Measurements from ENCODE around the gene ZRSR2. TPM values are rescaled to one million over a fixed set of nuclear protein-coding genes. Genes with fewer than 3 reads are reported as not detected.

The ZRSR2 gene
- total and polyA plus RNA-seq, 10 of the 15 experiments (the other 5 are each of a cell fraction or from before 2014, with no cell fraction given) = 8.8 to 34.1 (median 15.6) TPM

DNA sequence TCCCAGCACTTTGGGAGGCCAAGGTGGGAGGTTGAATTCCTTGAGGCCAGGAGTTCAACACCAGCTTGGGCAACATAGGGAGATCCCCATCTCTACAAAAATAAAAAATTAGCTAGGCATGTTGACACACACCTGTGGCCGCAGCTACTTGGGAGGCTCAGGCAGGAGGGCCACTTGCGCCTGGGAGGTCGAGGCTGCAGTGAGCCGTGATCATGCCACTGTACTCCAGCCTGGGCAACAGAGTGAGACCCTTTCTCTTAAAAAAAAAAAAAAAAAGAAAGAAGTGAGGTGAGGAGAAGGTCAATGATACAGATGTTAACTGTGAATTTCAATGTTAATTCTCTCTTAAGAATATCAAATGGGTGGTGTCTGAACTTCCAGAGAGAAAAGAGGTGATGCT, 79.4 kb downstream of the ZRSR2 start (continued):
- TF ChIP-seq, protein P1, sequence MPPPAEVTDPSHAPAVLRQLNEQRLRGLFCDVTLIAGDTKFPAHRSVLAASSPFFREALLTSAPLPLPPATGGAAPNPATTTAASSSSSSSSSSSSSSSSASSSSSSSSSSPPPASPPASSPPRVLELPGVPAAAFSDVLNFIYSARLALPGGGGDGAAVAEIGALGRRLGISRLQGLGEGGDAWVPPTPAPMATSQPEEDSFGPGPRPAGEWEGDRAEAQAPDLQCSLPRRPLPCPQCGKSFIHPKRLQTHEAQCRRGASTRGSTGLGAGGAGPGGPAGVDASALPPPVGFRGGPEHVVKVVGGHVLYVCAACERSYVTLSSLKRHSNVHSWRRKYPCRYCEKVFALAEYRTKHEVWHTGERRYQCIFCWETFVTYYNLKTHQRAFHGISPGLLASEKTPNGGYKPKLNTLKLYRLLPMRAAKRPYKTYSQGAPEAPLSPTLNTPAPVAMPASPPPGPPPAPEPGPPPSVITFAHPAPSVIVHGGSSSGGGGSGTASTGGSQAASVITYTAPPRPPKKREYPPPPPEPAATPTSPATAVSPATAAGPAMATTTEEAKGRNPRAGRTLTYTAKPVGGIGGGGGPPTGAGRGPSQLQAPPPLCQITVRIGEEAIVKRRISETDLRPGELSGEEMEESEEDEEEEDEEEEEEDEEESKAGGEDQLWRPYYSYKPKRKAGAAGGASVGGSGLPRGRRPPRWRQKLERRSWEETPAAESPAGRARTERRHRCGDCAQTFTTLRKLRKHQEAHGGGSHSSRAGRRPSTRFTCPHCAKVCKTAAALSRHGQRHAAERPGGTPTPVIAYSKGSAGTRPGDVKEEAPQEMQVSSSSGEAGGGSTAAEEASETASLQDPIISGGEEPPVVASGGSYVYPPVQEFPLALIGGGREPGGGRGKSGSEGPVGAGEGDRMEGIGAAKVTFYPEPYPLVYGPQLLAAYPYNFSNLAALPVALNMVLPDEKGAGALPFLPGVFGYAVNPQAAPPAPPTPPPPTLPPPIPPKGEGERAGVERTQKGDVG (CRISPR knock-in tag; IDR thresholded peaks at IDR 0.05) = no peak
- TF ChIP-seq RAD51 (IDR thresholded peaks at IDR 0.05) (no peak), BMI1 (IDR thresholded peaks at IDR 0.05; ENCODE audit: borderline replicate concordance) (no peak)

DNA sequence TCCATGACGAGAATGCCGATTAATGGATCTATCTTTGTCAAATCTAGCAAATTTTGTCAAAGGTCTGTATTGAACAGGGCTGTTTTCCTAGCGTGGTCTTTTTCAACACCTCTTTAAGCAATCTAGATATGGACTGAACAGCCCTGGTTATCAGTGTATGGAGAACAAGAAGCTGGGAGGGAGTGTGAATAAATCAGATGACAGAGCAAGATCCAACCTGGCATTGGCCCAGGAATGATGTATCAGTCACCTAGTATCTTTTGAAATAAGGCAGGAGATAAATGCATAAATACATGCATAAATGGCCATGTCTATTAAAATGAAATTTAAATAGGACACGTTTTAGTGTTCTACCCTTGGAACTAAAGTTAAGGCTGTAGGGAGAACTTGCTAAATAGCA, 80.0 kb downstream of the ZRSR2 start:
- Histone ChIP-seq H2AFZ (ENCODE audit: control insufficient read depth, low read depth, low read length) (no peak overlapping the region), H3K27me3 (replicated peaks in 1 of 2; ENCODE audit: control insufficient read depth in 2 of 2, insufficient read depth in 2 of 2, low read length in 1 of 2) (no peaks in the 10 kb centered on the region; a peak in 1 of 4 replicates), H3K4me3 (no peak overlapping the region), H3K9ac (ENCODE audit: control insufficient read depth, insufficient read depth, low read length) (no peak overlapping the region), H3K36me3 (ENCODE audit: control insufficient read depth in 2 of 2, insufficient read depth in 2 of 2, low read length in 1 of 2) (no peaks in the 10 kb centered on the region), H3K79me2 (ENCODE audit: control insufficient read depth, insufficient read depth, low read length) (no peaks in the 10 kb centered on the region), H3K4me1 (ENCODE audit: control insufficient read depth, insufficient read depth, low read length) (no peaks in the 10 kb centered on the region), H3K27ac (ENCODE audit: control insufficient read depth, insufficient read depth) (no peak overlapping the region), H3K4me2 (ENCODE audit: control insufficient read depth, insufficient read depth) (no peak overlapping the region), H3K9me3 (replicated peaks; ENCODE audit: control insufficient read depth, insufficient read depth, low read length) (no peaks in the 10 kb centered on the region), H4K20me1 (ENCODE audit: control insufficient read depth, insufficient read depth) (no peaks in the 10 kb centered on the region)
- WGBS (ENCODE audit: insufficient coverage, insufficient replicate concordance, low lambda C conversion rate, missing lambda C conversion rate) = 44% methylated on average over 4 of the region's 4 CpGs
- DNase-seq (ENCODE audit: low read depth, low spot score) (no peak), FAIRE-seq (no peak), ATAC-seq (no peak)
- TF ChIP-seq, protein P2, sequence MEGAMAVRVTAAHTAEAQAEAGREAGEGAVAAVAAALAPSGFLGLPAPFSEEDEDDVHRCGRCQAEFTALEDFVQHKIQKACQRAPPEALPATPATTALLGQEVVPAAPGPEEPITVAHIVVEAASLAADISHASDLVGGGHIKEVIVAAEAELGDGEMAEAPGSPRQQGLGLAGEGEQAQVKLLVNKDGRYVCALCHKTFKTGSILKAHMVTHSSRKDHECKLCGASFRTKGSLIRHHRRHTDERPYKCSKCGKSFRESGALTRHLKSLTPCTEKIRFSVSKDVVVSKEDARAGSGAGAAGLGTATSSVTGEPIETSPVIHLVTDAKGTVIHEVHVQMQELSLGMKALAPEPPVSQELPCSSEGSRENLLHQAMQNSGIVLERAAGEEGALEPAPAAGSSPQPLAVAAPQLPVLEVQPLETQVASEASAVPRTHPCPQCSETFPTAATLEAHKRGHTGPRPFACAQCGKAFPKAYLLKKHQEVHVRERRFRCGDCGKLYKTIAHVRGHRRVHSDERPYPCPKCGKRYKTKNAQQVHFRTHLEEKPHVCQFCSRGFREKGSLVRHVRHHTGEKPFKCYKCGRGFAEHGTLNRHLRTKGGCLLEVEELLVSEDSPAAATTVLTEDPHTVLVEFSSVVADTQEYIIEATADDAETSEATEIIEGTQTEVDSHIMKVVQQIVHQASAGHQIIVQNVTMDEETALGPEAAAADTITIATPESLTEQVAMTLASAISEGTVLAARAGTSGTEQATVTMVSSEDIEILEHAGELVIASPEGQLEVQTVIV (IDR thresholded peaks at IDR 0.05; ENCODE audit: borderline replicate concordance, partially characterized antibody) = no peak
- ChIA-PET SMC1A (ENCODE audit: uncharacterized antibody, unreplicated experiment) (interaction anchor here (0.9 to 1.3 kb wide), 2 partner anchors 16 to 240 kb away, joined by 3 to 5 read pairs; no protein-coding TSS in a partner anchor), POLR2A (no interaction called here), CTCF (no interaction called here), RAD21 (ENCODE audit: unreplicated experiment) (no interaction called here)
- intact Hi-C loops (cut with micrococcal nuclease; ENCODE audit: unreplicated experiment) (no loop called here), in situ Hi-C loops (cut with MboI) (no loop called here)
- no TSS peak for BruUV-seq (replicated peaks)

Other genes with a start within 250 kb of the ZRSR2 start
- gene ACE2, start 189.5 kb upstream of the ZRSR2 start, total RNA-seq (2014; rRNA removed) = not detected in 2 replicates
- not detected in 2 replicates for gene ACE2, start 189.5 kb upstream of the ZRSR2 start, total RNA-seq (2014; rRNA removed; fragmentation: Illumina TruSeq; extraction: Trizol)
- gene ACE2, start 189.5 kb upstream of the ZRSR2 start, total RNA-seq (2021) = not detected in 2 replicates
- gene ACE2, start 189.5 kb upstream of the ZRSR2 start, polyA plus RNA-seq (2011; rRNA removed) = not detected in 2 replicates
- not detected in 2 replicates for gene ACE2, start 189.5 kb upstream of the ZRSR2 start, polyA plus RNA-seq (2014; fragmentation: Illumina TruSeq; extraction: Trizol)
- gene ACE2, start 189.5 kb upstream of the ZRSR2 start, polyA plus RNA-seq (2014; fragmentation: Nextera tagmentation; extraction: Ambion mirVana) = under 1 TPM in 1 of 2 experiments, not detected in 1; 0.04 TPM
- gene ACE2, start 189.5 kb upstream of the ZRSR2 start, polyA plus RNA-seq (2014; rRNA removed) = not detected in 2 replicates
- gene ACE2, start 189.5 kb upstream of the ZRSR2 start, polyA plus RNA-seq (2016; fragmentation: Nextera tagmentation; extraction: Ambion mirVana) = not detected
- 0.11 and 0.23 TPM in 2 replicates for gene CLTRN, start 125.7 kb upstream of the ZRSR2 start, total RNA-seq (2014; rRNA removed)
- 0.13 and 0.14 TPM in 2 replicates for gene CLTRN, start 125.7 kb upstream of the ZRSR2 start, total RNA-seq (2014; rRNA removed; fragmentation: Illumina TruSeq; extraction: Trizol)
- gene CLTRN, start 125.7 kb upstream of the ZRSR2 start, total RNA-seq (2021) = 0.38 TPM in 1 of 2 replicates, not detected in the other
- 0.75 and 1.3 TPM in 2 replicates for gene CLTRN, start 125.7 kb upstream of the ZRSR2 start, polyA plus RNA-seq (2011; rRNA removed)
- gene CLTRN, start 125.7 kb upstream of the ZRSR2 start, polyA plus RNA-seq (2014; fragmentation: Illumina TruSeq; extraction: Trizol) = 0.28 and 0.41 TPM in 2 replicates
- under 1 TPM; 0.27 to 0.45 TPM for gene CLTRN, start 125.7 kb upstream of the ZRSR2 start, polyA plus RNA-seq (2014; fragmentation: Nextera tagmentation; extraction: Ambion mirVana)
- 0.22 TPM in 1 of 2 replicates, not detected in the other for gene CLTRN, start 125.7 kb upstream of the ZRSR2 start, polyA plus RNA-seq (2014; rRNA removed)
- under 1 TPM in 1 of 2 experiments, not detected in 1; 0.21 TPM for gene CLTRN, start 125.7 kb upstream of the ZRSR2 start, polyA plus RNA-seq (2016; fragmentation: Nextera tagmentation; extraction: Ambion mirVana)
- gene CA5B, start 52.2 kb upstream of the ZRSR2 start, total RNA-seq (2014; rRNA removed) = 2.7 and 2.9 TPM in 2 replicates
- 3.5 and 5.9 TPM in 2 replicates for gene CA5B, start 52.2 kb upstream of the ZRSR2 start, total RNA-seq (2014; rRNA removed; fragmentation: Illumina TruSeq; extraction: Trizol)
- 4.2 and 6.0 TPM in 2 replicates for gene CA5B, start 52.2 kb upstream of the ZRSR2 start, total RNA-seq (2021)
- 5.4 and 6.0 TPM in 2 replicates for gene CA5B, start 52.2 kb upstream of the ZRSR2 start, polyA plus RNA-seq (2011; rRNA removed)
- gene CA5B, start 52.2 kb upstream of the ZRSR2 start, polyA plus RNA-seq (2014; fragmentation: Illumina TruSeq; extraction: Trizol) = 3.9 and 5.2 TPM in 2 replicates
- gene CA5B, start 52.2 kb upstream of the ZRSR2 start, polyA plus RNA-seq (2014; fragmentation: Nextera tagmentation; extraction: Ambion mirVana) = 1 to 10 TPM; 1.2 to 2.5 TPM
- 2.6 and 4.2 TPM in 2 replicates for gene CA5B, start 52.2 kb upstream of the ZRSR2 start, polyA plus RNA-seq (2014; rRNA removed)
- 1 to 10 TPM; 2.3 to 2.8 TPM for gene CA5B, start 52.2 kb upstream of the ZRSR2 start, polyA plus RNA-seq (2016; fragmentation: Nextera tagmentation; extraction: Ambion mirVana)
- gene AP1S2, start 64.3 kb downstream of the ZRSR2 start, total RNA-seq (2014; rRNA removed) = 48.0 and 60.5 TPM in 2 replicates
- 58.6 TPM in 2 replicates for gene AP1S2, start 64.3 kb downstream of the ZRSR2 start, total RNA-seq (2014; rRNA removed; fragmentation: Illumina TruSeq; extraction: Trizol)
- 41.7 and 43.8 TPM in 2 replicates for gene AP1S2, start 64.3 kb downstream of the ZRSR2 start, total RNA-seq (2021)
- 105 and 171 TPM in 2 replicates for gene AP1S2, start 64.3 kb downstream of the ZRSR2 start, polyA plus RNA-seq (2011; rRNA removed)
- 58.0 and 75.1 TPM in 2 replicates for gene AP1S2, start 64.3 kb downstream of the ZRSR2 start, polyA plus RNA-seq (2014; fragmentation: Illumina TruSeq; extraction: Trizol)
- 10 to 100 TPM; 25.6 to 36.6 TPM for gene AP1S2, start 64.3 kb downstream of the ZRSR2 start, polyA plus RNA-seq (2014; fragmentation: Nextera tagmentation; extraction: Ambion mirVana)
- gene AP1S2, start 64.3 kb downstream of the ZRSR2 start, polyA plus RNA-seq (2014; rRNA removed) = 51.2 and 55.8 TPM in 2 replicates
- gene AP1S2, start 64.3 kb downstream of the ZRSR2 start, polyA plus RNA-seq (2016; fragmentation: Nextera tagmentation; extraction: Ambion mirVana) = 10 to 100 TPM; 44.4 to 53.4 TPM